ENCODE results near the gene WASF2. TPM values are rescaled to one million over a fixed set of nuclear protein-coding genes. Genes with fewer than 3 reads are reported as not detected.

WASF2 gene
- total and polyA plus RNA-seq, 9 donors = 22.4 to 99.8 (median 72.4) TPM

- Histone ChIP-seq H3K27me3 (ENCODE audit: control insufficient read depth, insufficient read depth, low read length) (no peaks in the 10 kb centered on the region), H3K4me1 (ENCODE audit: control insufficient read depth, insufficient read depth, low read length) (peaks cover 86% of the 10 kb centered on the region), H3K9me3 (replicated peaks; ENCODE audit: control insufficient read depth, low read depth, low read length) (no peaks in the 10 kb centered on the region), H3K36me3 (ENCODE audit: control insufficient read depth, insufficient read depth, low read length) (peaks cover 7% of the 10 kb centered on the region), H3K4me3 (ENCODE audit: low read length) (no peak overlapping the region), H3K27ac (ENCODE audit: low read length) (no peak overlapping the region)
- 53% methylated on average over 9 of the region's 13 CpGs for WGBS (ENCODE audit: insufficient coverage)
- DNase-seq = no peak
Observed at GRCh38 chr1:27400082-27400962, 89.6 kb downstream of the WASF2 start.

- H3K4me1 ChIP-seq (ENCODE audit: control insufficient read depth, insufficient read depth, low read length) = peaks cover 85% of the 10 kb centered on the region
- peaks cover 3% of the 10 kb centered on the region for H3K36me3 ChIP-seq (ENCODE audit: control insufficient read depth, insufficient read depth, low read length)
- no peaks in the 10 kb centered on the region for H3K9me3 ChIP-seq (replicated peaks; ENCODE audit: control insufficient read depth, low read depth, low read length)
- no peak for DNase-seq
- H3K4me3 ChIP-seq (ENCODE audit: low read length) = no peak overlapping the region
- H3K27me3 ChIP-seq (ENCODE audit: control insufficient read depth, insufficient read depth, low read length) = no peaks in the 10 kb centered on the region
- 41% methylated on average over 9 of the region's 19 CpGs for whole genome bisulfite sequencing (ENCODE audit: insufficient coverage)
- H3K27ac ChIP-seq (ENCODE audit: low read length) = peak overlapping the region; percentile 42
Observed at GRCh38 chr1:27399251-27400025, 90.5 kb downstream of the WASF2 start.

- Histone ChIP-seq H3K27ac (ENCODE audit: low read length) (peak overlapping the region; percentile 21), H3K4me3 (ENCODE audit: low read length) (no peak overlapping the region), H3K4me1 (ENCODE audit: control insufficient read depth, insufficient read depth, low read length) (peaks cover 76% of the 10 kb centered on the region), H3K9me3 (replicated peaks; ENCODE audit: control insufficient read depth, low read depth, low read length) (no peaks in the 10 kb centered on the region), H3K27me3 (ENCODE audit: control insufficient read depth, insufficient read depth, low read length) (no peaks in the 10 kb centered on the region), H3K36me3 (ENCODE audit: control insufficient read depth, insufficient read depth, low read length) (peaks cover 3% of the 10 kb centered on the region)
- 92% methylated on average over 3 of the region's 4 CpGs for WGBS (ENCODE audit: insufficient coverage)
- no peak for DNase-seq
Observed at GRCh38 chr1:27398405-27399149, 91.4 kb downstream of the WASF2 start.

GRCh38 chr1:27397749-27398148 is 92.2 kb downstream of the WASF2 start:
- WGBS (ENCODE audit: insufficient coverage) = 80% methylated on average over 1 of the region's 7 CpGs
- no peak for DNase-seq
- H3K36me3 ChIP-seq (ENCODE audit: control insufficient read depth, insufficient read depth, low read length) = peaks cover 2% of the 10 kb centered on the region
- H3K27ac ChIP-seq (ENCODE audit: low read length) = no peak overlapping the region
- peaks cover under 1% of the 10 kb centered on the region for H3K27me3 ChIP-seq (ENCODE audit: control insufficient read depth, insufficient read depth, low read length)
- H3K9me3 ChIP-seq (replicated peaks; ENCODE audit: control insufficient read depth, low read depth, low read length) = no peaks in the 10 kb centered on the region
- no peak overlapping the region for H3K4me3 ChIP-seq (ENCODE audit: low read length)
- peaks cover 72% of the 10 kb centered on the region for H3K4me1 ChIP-seq (ENCODE audit: control insufficient read depth, insufficient read depth, low read length)

GRCh38 chr1:27397110-27397509 is 92.9 kb downstream of the WASF2 start:
- Histone ChIP-seq H3K4me3 (ENCODE audit: low read length) (no peak overlapping the region), H3K4me1 (ENCODE audit: control insufficient read depth, insufficient read depth, low read length) (peaks cover 70% of the 10 kb centered on the region), H3K27ac (ENCODE audit: low read length) (no peak overlapping the region), H3K27me3 (ENCODE audit: control insufficient read depth, insufficient read depth, low read length) (peaks cover 2% of the 10 kb centered on the region), H3K36me3 (ENCODE audit: control insufficient read depth, insufficient read depth, low read length) (no peaks in the 10 kb centered on the region), H3K9me3 (replicated peaks; ENCODE audit: control insufficient read depth, low read depth, low read length) (no peaks in the 10 kb centered on the region)
- 71% methylated on average over 2 of the region's 3 CpGs for WGBS (ENCODE audit: insufficient coverage)
- no peak for DNase-seq

GRCh38 chr1:27395441-27396195 is 94.3 kb downstream of the WASF2 start:
- Histone ChIP-seq H3K9me3 (replicated peaks; ENCODE audit: control insufficient read depth, low read depth, low read length) (no peaks in the 10 kb centered on the region), H3K4me1 (ENCODE audit: control insufficient read depth, insufficient read depth, low read length) (peaks cover 74% of the 10 kb centered on the region), H3K4me3 (ENCODE audit: low read length) (no peak overlapping the region), H3K27me3 (ENCODE audit: control insufficient read depth, insufficient read depth, low read length) (peaks cover 4% of the 10 kb centered on the region), H3K27ac (ENCODE audit: low read length) (no peak overlapping the region), H3K36me3 (ENCODE audit: control insufficient read depth, insufficient read depth, low read length) (no peaks in the 10 kb centered on the region)
- WGBS (ENCODE audit: insufficient coverage) = 0% methylated on average over 3 of the region's 10 CpGs
- DNase-seq = peak; percentile 82

GRCh38 chr1:27394925-27395324 is 95.0 kb downstream of the WASF2 start:
- H3K4me1 ChIP-seq (ENCODE audit: control insufficient read depth, insufficient read depth, low read length) = peaks cover 67% of the 10 kb centered on the region
- no peaks in the 10 kb centered on the region for H3K9me3 ChIP-seq (replicated peaks; ENCODE audit: control insufficient read depth, low read depth, low read length)
- DNase-seq = no peak
- no peaks in the 10 kb centered on the region for H3K36me3 ChIP-seq (ENCODE audit: control insufficient read depth, insufficient read depth, low read length)
- 78% methylated on average over 1 of the region's 1 CpG for WGBS (ENCODE audit: insufficient coverage)
- H3K27me3 ChIP-seq (ENCODE audit: control insufficient read depth, insufficient read depth, low read length) = peaks cover 7% of the 10 kb centered on the region
- no peak overlapping the region for H3K4me3 ChIP-seq (ENCODE audit: low read length)
- no peak overlapping the region for H3K27ac ChIP-seq (ENCODE audit: low read length)

GRCh38 chr1:27394282-27394658 is 95.7 kb downstream of the WASF2 start:
- peaks cover 61% of the 10 kb centered on the region for H3K4me1 ChIP-seq (ENCODE audit: control insufficient read depth, insufficient read depth, low read length)
- H3K27ac ChIP-seq (ENCODE audit: low read length) = no peak overlapping the region
- H3K9me3 ChIP-seq (replicated peaks; ENCODE audit: control insufficient read depth, low read depth, low read length) = no peaks in the 10 kb centered on the region
- WGBS (ENCODE audit: insufficient coverage) = 96% methylated on average over 9 of the region's 9 CpGs
- H3K27me3 ChIP-seq (ENCODE audit: control insufficient read depth, insufficient read depth, low read length) = peaks cover 9% of the 10 kb centered on the region
- no peaks in the 10 kb centered on the region for H3K36me3 ChIP-seq (ENCODE audit: control insufficient read depth, insufficient read depth, low read length)
- no peak overlapping the region for H3K4me3 ChIP-seq (ENCODE audit: low read length)
- DNase-seq = no peak

- no peaks in the 10 kb centered on the region for H3K9me3 ChIP-seq (replicated peaks; ENCODE audit: control insufficient read depth, low read depth, low read length)
- no peak for DNase-seq
- 95% methylated on average over 12 of the region's 18 CpGs for WGBS (ENCODE audit: insufficient coverage)
- H3K27me3 ChIP-seq (ENCODE audit: control insufficient read depth, insufficient read depth, low read length) = peaks cover 9% of the 10 kb centered on the region
- no peaks in the 10 kb centered on the region for H3K36me3 ChIP-seq (ENCODE audit: control insufficient read depth, insufficient read depth, low read length)
- H3K4me1 ChIP-seq (ENCODE audit: control insufficient read depth, insufficient read depth, low read length) = peaks cover 55% of the 10 kb centered on the region
- H3K27ac ChIP-seq (ENCODE audit: low read length) = no peak overlapping the region
- no peak overlapping the region for H3K4me3 ChIP-seq (ENCODE audit: low read length)
Observed at GRCh38 chr1:27393641-27394281, 96.2 kb downstream of the WASF2 start.

All from muscle of leg (tissue), 11 donors.